SIG-M5 treated with dmso at 0.1 percent for 504 hours (cell line): ENCODE measurements around the gene OR52E6.
A peak's percentile ranks its signal among the peaks of the same experiment; 100 is the strongest.

Source experiments
- DNase-seq: peaks from one replicate; lab custom pipeline; 2025; ENCODE audit not compliant: unreplicated experiment; lab: John Stamatoyannopoulos, UW

OR52E6 gene

DNA sequence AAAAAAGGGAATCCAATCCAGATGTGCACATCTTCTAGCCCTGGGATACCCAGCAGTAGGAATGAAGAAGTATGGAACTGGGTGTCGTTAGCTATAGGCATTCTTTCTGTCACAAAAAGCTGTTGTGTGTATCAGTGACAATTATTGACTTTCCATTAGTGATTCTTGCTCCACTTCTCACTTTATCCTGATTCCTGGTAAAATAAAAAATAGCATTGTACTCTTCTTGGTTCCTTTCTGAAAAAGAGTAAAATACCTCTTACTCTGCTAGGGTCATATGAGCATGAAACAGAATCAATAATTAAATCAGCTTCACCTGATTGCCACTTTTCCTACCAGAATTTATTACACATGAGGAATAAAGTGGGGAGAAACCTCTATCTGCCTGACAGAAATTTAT is at the start of gene OR52E6:
Gene OR52E6 (minus strand): TSS at position 101 of the 400 bp plus-strand sequence. CDS start 0 bp downstream, at position 101.
- DNase-seq: no peak

DNA sequence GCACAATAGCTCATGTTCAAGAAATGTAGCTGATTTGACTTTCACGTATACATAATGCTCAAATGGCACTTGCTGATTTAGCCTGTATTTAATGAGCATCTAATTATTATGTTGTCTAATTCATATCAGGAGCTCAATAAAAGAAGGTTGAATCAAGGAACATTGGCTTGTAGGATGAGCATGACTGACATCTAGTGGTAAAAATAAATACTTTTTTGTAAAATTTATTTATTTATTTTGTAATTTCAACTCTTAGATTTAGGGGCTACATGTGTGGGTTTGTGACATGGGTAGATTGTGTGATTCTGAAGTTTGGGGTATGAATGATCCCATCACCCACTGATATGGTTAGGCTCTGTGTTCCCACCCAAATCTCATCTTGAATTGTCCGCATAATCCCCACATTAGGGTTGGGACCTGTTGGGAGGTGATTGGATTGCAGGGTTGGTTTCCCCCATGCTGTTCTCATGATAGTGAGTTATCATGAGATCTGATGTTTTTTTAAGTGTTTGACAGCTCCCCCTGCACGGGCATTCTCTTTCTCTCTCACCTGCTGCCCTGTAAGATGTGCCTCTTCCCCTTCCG is 49.6 kb upstream of the OR52E6 start:
- peak; percentile 37 for DNase-seq

GRCh38 chr11:5887661-5888060 is 46.0 kb upstream of the OR52E6 start:
- no peak for DNase-seq

DNA sequence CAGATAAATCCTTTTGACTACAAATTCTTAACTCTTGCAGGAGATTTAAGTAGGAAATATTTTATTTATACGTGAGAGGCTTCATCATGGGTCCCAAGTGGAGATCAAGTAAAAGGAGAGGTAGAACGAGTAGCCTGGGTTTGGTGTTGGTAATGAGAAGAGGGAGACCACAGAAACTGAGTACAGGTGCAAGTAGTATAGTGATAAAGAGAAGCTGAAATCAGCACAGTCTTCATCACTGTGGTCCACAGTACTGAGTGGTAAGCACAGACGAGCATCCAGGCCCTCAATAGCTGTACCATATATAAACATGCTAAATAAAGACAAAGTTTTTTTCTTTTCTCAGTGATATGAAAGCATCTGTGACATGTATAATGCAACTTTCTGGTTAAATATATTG is 45.5 kb upstream of the OR52E6 start:
- DNase-seq: no peak

GRCh38 chr11:5881756-5882155 is 40.1 kb upstream of the OR52E6 start:
- DNase-seq: no peak

- no peak for DNase-seq
Observed at GRCh38 chr11:5880329-5880728, 38.6 kb upstream of the OR52E6 start, which contains the start of gene OR52E4. TSS of gene OR52E4 (plus strand) at chr11:5880629. CDS start at chr11:5884293, 3,664 bp downstream.

GRCh38 chr11:5878564-5878963 is 36.9 kb upstream of the OR52E6 start:
- DNase-seq: no peak

- DNase-seq: no peak
Observed at GRCh38 chr11:5865826-5866225, 24.1 kb upstream of the OR52E6 start.

DNA sequence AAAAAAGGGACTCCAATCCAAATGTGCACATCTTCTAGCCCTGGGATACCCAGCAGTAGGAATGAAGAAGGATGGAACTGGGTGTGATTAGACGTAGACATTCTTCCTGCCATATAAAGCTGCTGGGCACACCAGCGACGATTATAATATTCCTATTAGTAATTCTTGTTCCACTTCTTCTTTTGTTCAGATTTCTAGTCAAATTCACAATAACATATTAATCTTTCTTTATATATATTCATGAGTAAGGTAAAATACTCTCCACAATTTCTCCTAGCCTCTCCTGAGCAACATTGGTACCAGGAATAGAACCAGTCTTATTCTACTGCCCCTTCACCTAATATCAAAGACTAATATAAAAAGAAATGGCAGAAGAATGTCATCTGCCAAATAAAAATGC is 15.9 kb upstream of the OR52E6 start, which contains the start of gene OR52E8:
Gene OR52E8 (minus strand): TSS at position 101 of the 400 bp plus-strand sequence. CDS start 0 bp downstream, at position 101.
- no peak for DNase-seq

DNA sequence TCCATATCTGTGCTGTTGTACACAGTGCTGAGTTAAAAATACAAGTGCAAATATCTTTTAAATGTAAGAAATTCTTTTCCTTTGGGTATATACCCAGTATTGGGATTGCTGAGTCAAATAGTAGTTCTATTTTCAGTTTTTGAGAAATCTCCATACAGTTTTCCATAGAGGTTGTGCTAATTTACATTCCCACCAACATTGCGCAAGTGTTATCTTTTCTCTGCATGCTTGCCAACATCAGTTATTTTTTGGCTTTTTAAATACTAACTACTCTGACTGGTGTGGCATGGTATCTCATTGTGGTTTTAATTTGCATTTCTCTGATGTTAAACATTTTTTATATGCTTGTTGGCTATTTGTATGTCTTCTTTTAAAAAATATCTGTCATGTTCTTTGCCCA is 9.3 kb upstream of the OR52E6 start:
- no peak for DNase-seq

GRCh38 chr11:5847711-5848110 is 6.0 kb upstream of the OR52E6 start:
- DNase-seq: no peak

- DNase-seq: peak; percentile 0
Observed at GRCh38 chr11:5846701-5847100, 5.0 kb upstream of the OR52E6 start.

- DNase-seq: no peak
Observed at GRCh38 chr11:5837695-5838094, 4.0 kb downstream of the OR52E6 start.

- DNase-seq: no peak
Observed at GRCh38 chr11:5833446-5833845, 8.3 kb downstream of the OR52E6 start.

- no peak for DNase-seq
Observed at GRCh38 chr11:5831196-5831829, 10.4 kb downstream of the OR52E6 start.

DNA sequence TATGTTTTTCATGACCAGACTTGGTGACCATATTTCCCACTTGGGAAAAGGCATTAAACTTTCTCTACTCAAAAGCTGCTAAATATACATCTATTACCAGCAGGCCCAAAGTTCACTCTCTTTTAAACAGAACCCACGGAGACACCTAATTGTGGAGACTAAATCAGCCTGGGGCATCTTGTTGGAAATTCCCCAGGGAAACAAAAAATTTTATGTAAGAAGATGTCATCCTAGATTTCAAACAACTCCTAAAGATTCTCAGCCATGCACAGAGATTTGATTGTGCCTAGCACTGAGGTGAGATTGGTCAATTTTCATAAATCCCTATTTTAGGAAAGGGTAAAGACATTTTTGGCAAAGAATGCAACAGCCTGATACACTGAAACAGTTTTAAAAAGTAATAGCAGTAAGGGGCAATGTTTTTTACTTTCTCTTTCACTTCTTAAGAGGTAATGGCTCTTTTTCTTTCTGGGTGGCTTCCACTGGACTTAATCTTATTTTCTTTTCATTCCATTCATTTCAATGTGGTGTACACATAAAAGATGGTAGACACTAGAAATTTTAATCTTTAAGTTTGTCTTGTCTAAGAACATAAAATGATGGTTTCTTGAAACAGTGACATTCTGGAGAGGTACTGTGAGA is 23.3 kb downstream of the OR52E6 start:
- DNase-seq: no peak

- peak; percentile 83 for DNase-seq
Observed at GRCh38 chr11:5815534-5815933, 26.2 kb downstream of the OR52E6 start.

GRCh38 chr11:5809905-5810795 is 31.5 kb downstream of the OR52E6 start:
- no peak for DNase-seq

GRCh38 chr11:5809122-5809519 is 32.6 kb downstream of the OR52E6 start:
- no peak for DNase-seq

- peak; percentile 58 for DNase-seq
Observed at GRCh38 chr11:5808500-5809121, 33.1 kb downstream of the OR52E6 start, which contains the start of gene OR52N2. TSS of gene OR52N2 (plus strand) at chr11:5808924. CDS start at chr11:5820336, 11,412 bp downstream.

- no peak for DNase-seq
Observed at GRCh38 chr11:5807580-5807979, 34.1 kb downstream of the OR52E6 start.
